ENCODE results near the gene CFAP61. TPM values are rescaled to one million over a fixed set of nuclear protein-coding genes. Genes with fewer than 3 reads are reported as not detected.

The CFAP61 gene
- total and polyA plus RNA-seq, 10 donors = 0.06 to 0.17 TPM; not detected in 8

GRCh38 chr20:20084296-20084752 is 32.0 kb downstream of the CFAP61 start:
- no peaks in the 10 kb centered on the region for H3K36me3 ChIP-seq
- WGBS, 5 donors = 71 to 78% (median 74%) methylated on average over 8 of the region's 8 CpGs
- no peak for DNase-seq
- no peak for TF ChIP-seq CTCF (IDR thresholded peaks at IDR 0.05 in 8 of 11, conservative IDR thresholded peaks at IDR 0.05 in 3 of 11)
- no peak overlapping the region for H3K4me3 ChIP-seq
- H3K9me3 ChIP-seq = no peaks in the 10 kb centered on the region
- no peak overlapping the region for H3K27ac ChIP-seq
- intact Hi-C loops (cut with DNase I; ENCODE audit: low total_unique reads) = loop anchor here (5.0 kb wide), 1 partner anchor 483 kb away; no protein-coding TSS in a partner anchor
- H3K4me1 ChIP-seq = no peaks in the 10 kb centered on the region
- peaks cover 0 to 5% (median 0%) of the 10 kb centered on the region in 7 donors for H3K27me3 ChIP-seq (replicated peaks in 1 of 7)

GRCh38 chr20:20085071-20085470 is 32.7 kb downstream of the CFAP61 start:
- Histone ChIP-seq H3K27me3 (replicated peaks in 1 of 7) (peaks cover 0 to 5% (median 0%) of the 10 kb centered on the region in 7 donors), H3K27ac (no peak overlapping the region), H3K9me3 (no peaks in the 10 kb centered on the region), H3K4me3 (no peak overlapping the region), H3K4me1 (no peaks in the 10 kb centered on the region), H3K36me3 (no peaks in the 10 kb centered on the region)
- DNase-seq = no peak
- 70 to 89% (median 86%) methylated on average over 9 of the region's 9 CpGs for WGBS, 5 donors
- TF ChIP-seq POLR2A (IDR thresholded peaks at IDR 0.05) (no peak), CTCF (IDR thresholded peaks at IDR 0.05 in 8 of 11, conservative IDR thresholded peaks at IDR 0.05 in 3 of 11) (no peak), POLR2AphosphoS5 (IDR thresholded peaks at IDR 0.05) (no peak)
- intact Hi-C loops (cut with DNase I; ENCODE audit: low total_unique reads) = no loop called here

GRCh38 chr20:20085812-20086211 is 33.5 kb downstream of the CFAP61 start:
- 58 to 74% (median 66%) methylated on average over 2 of the region's 2 CpGs for WGBS, 5 donors
- Histone ChIP-seq H3K36me3 (no peaks in the 10 kb centered on the region), H3K4me3 (no peak overlapping the region), H3K4me1 (no peaks in the 10 kb centered on the region), H3K27me3 (replicated peaks in 1 of 7) (peaks cover 0 to 5% (median 0%) of the 10 kb centered on the region in 7 donors), H3K9me3 (no peaks in the 10 kb centered on the region), H3K27ac (no peak overlapping the region)
- DNase-seq = no peak
- intact Hi-C loops (cut with DNase I; ENCODE audit: low total_unique reads) = no loop called here
- TF ChIP-seq CTCF (IDR thresholded peaks at IDR 0.05 in 8 of 11, conservative IDR thresholded peaks at IDR 0.05 in 3 of 11) = no peak
- no peak for TF ChIP-seq POLR2A (IDR thresholded peaks at IDR 0.05)
- TF ChIP-seq POLR2AphosphoS5 (IDR thresholded peaks at IDR 0.05) = no peak

GRCh38 chr20:20089018-20089417 is 36.7 kb downstream of the CFAP61 start:
- Histone ChIP-seq H3K4me3 (no peak overlapping the region), H3K4me1 (no peaks in the 10 kb centered on the region), H3K36me3 (no peaks in the 10 kb centered on the region), H3K27me3 (replicated peaks in 1 of 7) (peaks cover 0 to 5% (median 0%) of the 10 kb centered on the region in 7 donors), H3K9me3 (no peaks in the 10 kb centered on the region), H3K27ac (no peak overlapping the region)
- intact Hi-C loops (cut with DNase I; ENCODE audit: low total_unique reads) = no loop called here
- WGBS, 5 donors = 43 to 78% (median 71%) methylated on average over 4 of the region's 4 CpGs
- DNase-seq = no peak
- no peak for TF ChIP-seq POLR2AphosphoS5 (IDR thresholded peaks at IDR 0.05)
- no peak for TF ChIP-seq CTCF (IDR thresholded peaks at IDR 0.05 in 8 of 11, conservative IDR thresholded peaks at IDR 0.05 in 3 of 11)
- no peak for TF ChIP-seq POLR2A (IDR thresholded peaks at IDR 0.05)
